ENCODE data around the gene DOK3. TPM values are rescaled to one million over a fixed set of nuclear protein-coding genes. Genes with fewer than 3 reads are reported as not detected.

The DOK3 gene
- total and polyA plus RNA-seq, 2 of the 13 experiments (the other 11 are each of a cell fraction or from before 2014, with no cell fraction given): 1.4 to 1.5 TPM

GRCh38 chr5:177477701-177478477 is 31.7 kb downstream of the DOK3 start (continued):
- TF ChIP-seq HIC2 (CRISPR knock-in tag; IDR thresholded peaks at IDR 0.05; ENCODE audit: low read depth): 0 out of 2 replicates have a peak, but pooled peaks have one; percentile 36
- no peak for TF ChIP-seq ZBTB39 (CRISPR knock-in tag; IDR thresholded peaks at IDR 0.05)
- TF ChIP-seq ZNF225 (CRISPR knock-in tag; IDR thresholded peaks at IDR 0.05): no peak
- TF ChIP-seq ASH2L (IDR thresholded peaks at IDR 0.05; ENCODE audit: insufficient read length, low read depth, low read length): no peak
- TF ChIP-seq MATR3 (CRISPR knock-in tag; IDR thresholded peaks at IDR 0.05): no peak
- TF ChIP-seq YEATS4 (CRISPR knock-in tag; IDR thresholded peaks at IDR 0.05; ENCODE audit: borderline replicate concordance): no peak
- no peak for TF ChIP-seq CENPT (CRISPR knock-in tag; IDR thresholded peaks at IDR 0.05; ENCODE audit: low read depth)
- no peak for TF ChIP-seq ZNF660 (CRISPR knock-in tag; IDR thresholded peaks at IDR 0.05; ENCODE audit: borderline replicate concordance, low read depth)
- TF ChIP-seq TRIM22 (IDR thresholded peaks at IDR 0.05): no peak
- TF ChIP-seq SIN3A (IDR thresholded peaks at IDR 0.05; ENCODE audit: borderline replicate concordance, low read depth, low read length): no peak
- no peak for TF ChIP-seq MXD4 (CRISPR knock-in tag; IDR thresholded peaks at IDR 0.05)
- no peak for TF ChIP-seq EED (CRISPR knock-in tag; IDR thresholded peaks at IDR 0.05)
- TF ChIP-seq NFIC (IDR thresholded peaks at IDR 0.05; ENCODE audit: low read length): no peak
- TF ChIP-seq ZNF317 (CRISPR knock-in tag; IDR thresholded peaks at IDR 0.05): no peak
- TF ChIP-seq BRCA1 (CRISPR knock-in tag; IDR thresholded peaks at IDR 0.05): no peak
- no peak for TF ChIP-seq AFF4 (CRISPR knock-in tag; IDR thresholded peaks at IDR 0.05)
- TF ChIP-seq CHD2 (IDR thresholded peaks at IDR 0.05; ENCODE audit: low read depth, low read length): no peak
- TF ChIP-seq ZNF343 (CRISPR knock-in tag; IDR thresholded peaks at IDR 0.05): no peak
- TF ChIP-seq MAF1 (CRISPR knock-in tag; IDR thresholded peaks at IDR 0.05; ENCODE audit: borderline replicate concordance): no peak
- TF ChIP-seq FOXA3 (CRISPR knock-in tag; IDR thresholded peaks at IDR 0.05): peak; percentile 14; the same call in 1 of the 2 replicates
